ENCODE data around the gene DENND2C. TPM values are rescaled to one million over a fixed set of nuclear protein-coding genes. Genes with fewer than 3 reads are reported as not detected.

DENND2C gene
- total and polyA plus RNA-seq, 8 donors = 3.2 to 5.4 (median 4.9) TPM

GRCh38 chr1:114627107-114627506, 42.7 kb downstream of the DENND2C start:
- ATAC-seq = no peak
- no peaks in the 10 kb centered on the region for H3K9me3 ChIP-seq
- DNase-seq = no peak

GRCh38 chr1:114623364-114623763, 46.5 kb downstream of the DENND2C start:
- no peak for DNase-seq
- intact Hi-C loops (cut with DNase I) = no loop called here
- no peak for TF ChIP-seq CTCF (IDR thresholded peaks at IDR 0.05)

More at GRCh38 chr1:114627107-114627506, 42.7 kb downstream of the DENND2C start:
- Histone ChIP-seq H3K27ac (no peak overlapping the region), H3K27me3 (no peaks in the 10 kb centered on the region), H3K4me1 (no peaks in the 10 kb centered on the region), H3K4me3 (no peak overlapping the region), H3K36me3 (no peaks in the 10 kb centered on the region)
- TF ChIP-seq CTCF (IDR thresholded peaks at IDR 0.05) = no peak
- intact Hi-C loops (cut with DNase I) = no loop called here

GRCh38 chr1:114620419-114620818, 49.4 kb downstream of the DENND2C start:
- Histone ChIP-seq H3K27me3 (no peaks in the 10 kb centered on the region), H3K4me3 (no peak overlapping the region), H3K9me3 (no peaks in the 10 kb centered on the region), H3K27ac (no peak overlapping the region), H3K36me3 (peaks cover 0 to 7% of the 10 kb centered on the region in 2 donors), H3K4me1 (no peaks in the 10 kb centered on the region)
- intact Hi-C loops (cut with DNase I) = no loop called here
- TF ChIP-seq CTCF (IDR thresholded peaks at IDR 0.05) = no peak
- ATAC-seq (no peak), DNase-seq (no peak)

More at GRCh38 chr1:114623364-114623763, 46.5 kb downstream of the DENND2C start:
- H3K36me3 ChIP-seq = no peaks in the 10 kb centered on the region
- no peak for ATAC-seq
- no peak overlapping the region for H3K27ac ChIP-seq
- no peaks in the 10 kb centered on the region for H3K27me3 ChIP-seq
- H3K4me1 ChIP-seq = no peaks in the 10 kb centered on the region
- no peaks in the 10 kb centered on the region for H3K9me3 ChIP-seq
- no peak overlapping the region for H3K4me3 ChIP-seq

GRCh38 chr1:114618606-114619005, 51.2 kb downstream of the DENND2C start:
- intact Hi-C loops (cut with DNase I) = no loop called here
- H3K27ac ChIP-seq = no peak overlapping the region
- H3K4me1 ChIP-seq = no peaks in the 10 kb centered on the region
- H3K36me3 ChIP-seq = peaks cover 0 to 7% of the 10 kb centered on the region in 2 donors
- no peak for TF ChIP-seq CTCF (IDR thresholded peaks at IDR 0.05)
- no peak overlapping the region for H3K4me3 ChIP-seq
- DNase-seq = no peak
- H3K9me3 ChIP-seq = no peaks in the 10 kb centered on the region
- ATAC-seq = no peak
- H3K27me3 ChIP-seq = no peaks in the 10 kb centered on the region

- ATAC-seq = no peak
Measured at GRCh38 chr1:114610546-114611245, 59.2 kb downstream of the DENND2C start.

More at GRCh38 chr1:114610546-114611245, 59.2 kb downstream of the DENND2C start:
- H3K36me3 ChIP-seq = no peaks in the 10 kb centered on the region
- no peaks in the 10 kb centered on the region for H3K4me1 ChIP-seq
- no peaks in the 10 kb centered on the region for H3K9me3 ChIP-seq
- no peak overlapping the region for H3K27ac ChIP-seq
- no peak overlapping the region for H3K4me3 ChIP-seq
- no peaks in the 10 kb centered on the region for H3K27me3 ChIP-seq
- DNase-seq = no peak
- no peak for TF ChIP-seq CTCF (IDR thresholded peaks at IDR 0.05)
- intact Hi-C loops (cut with DNase I) = no loop called here

Measured in left lung (tissue), 10 donors.